Prostate gland (tissue), 2 donors: Measurements from ENCODE around the gene MDK. TPM values are rescaled to one million over a fixed set of nuclear protein-coding genes. Genes with fewer than 3 reads are reported as not detected.
A peak's percentile ranks its signal among the peaks of the same experiment; 100 is the strongest.

Experiments
- DNase-seq: peaks from one replicate; pipeline ENCODE4 v3.0.0-alpha.2; 2019; ENCODE audit warnings: low spot score
- H3K27ac ChIP-seq, 2 donors: fragments of 200-600 bp; sonication (generic); 2 replicates each; pipeline ENCODE4 v1.5.1; 2017 to 2019
- H3K27me3 ChIP-seq: fragments of 200-600 bp; sonication (generic); replicated peaks from 2 replicates; pipeline ENCODE4 v1.5.1; 2019; ENCODE audit not compliant: insufficient read depth
- H3K36me3 ChIP-seq, 2 donors: fragments of 200-600 bp; sonication (generic); 1 replicate in 1 of 2; 2 replicates in 1 of 2; pipeline versions ENCODE4 v1.5.1 to v1.8.1; 2017 to 2019
- H3K4me1 ChIP-seq: fragments of 200-600 bp; sonication (generic); replicated peaks from 2 replicates; pipeline ENCODE4 v1.5.1; 2019
- H3K4me3 ChIP-seq, 2 donors: fragments of 200-600 bp; sonication (generic); 2 replicates each; pipeline ENCODE4 v1.5.1; 2017 to 2019
- H3K9me3 ChIP-seq: fragments of 200-600 bp; sonication (generic); 2 replicates; pipeline ENCODE4 v1.5.1; 2017
- POLR2A ChIP-seq: fragments of 450-650 bp; IDR thresholded peaks from one replicate; pipeline ENCODE4 v1.6.1; 2016; ENCODE audit warnings: antibody characterized with exemption, mild to moderate bottlenecking
- POLR2AphosphoS5 ChIP-seq: sonication (generic); formaldehyde crosslinking; IDR thresholded peaks from one replicate; pipeline ENCODE4 v1.6.1; 2017; ENCODE audit warnings: antibody characterized with exemption
- WGBS: methylation state at CpG from one replicate; pipeline ENCODE4 v1.1.5; 2018; 5-methylcytosine and 5-hydroxymethylcytosine counted together
- intact Hi-C: fragments of 100-400 bp; cut with DNase I; formaldehyde crosslinking; loops from one replicate; pipeline ENCODE4 v1.14.2; 2022
- total RNA-seq, 2 donors: library from RNA; depleted of rRNA; stranded (reverse); fragments of >200 nt; gene quantifications; one replicate each; pipeline ENCODE4 v1.1.0, GENCODE V29; 2016
- TF ChIP-seq, protein P1 (sequence below), 4 experiments: fragments of 200-600 bp in 2 of 4; fragments of 450-650 bp in 2 of 4; sonication (generic) in 2 of 4; IDR thresholded peaks; 1 replicate in 3 of 4; 2 replicates in 1 of 4; pipeline ENCODE4 v1.5.1; 2016 to 2019; ENCODE audit warnings: antibody characterized with exemption in 4 of 4, mild to moderate bottlenecking in 2 of 4, moderate library complexity in 2 of 4

MDK gene
- total RNA-seq, 2 donors from 2014 or later: 71.6 to 164 TPM

DNA sequence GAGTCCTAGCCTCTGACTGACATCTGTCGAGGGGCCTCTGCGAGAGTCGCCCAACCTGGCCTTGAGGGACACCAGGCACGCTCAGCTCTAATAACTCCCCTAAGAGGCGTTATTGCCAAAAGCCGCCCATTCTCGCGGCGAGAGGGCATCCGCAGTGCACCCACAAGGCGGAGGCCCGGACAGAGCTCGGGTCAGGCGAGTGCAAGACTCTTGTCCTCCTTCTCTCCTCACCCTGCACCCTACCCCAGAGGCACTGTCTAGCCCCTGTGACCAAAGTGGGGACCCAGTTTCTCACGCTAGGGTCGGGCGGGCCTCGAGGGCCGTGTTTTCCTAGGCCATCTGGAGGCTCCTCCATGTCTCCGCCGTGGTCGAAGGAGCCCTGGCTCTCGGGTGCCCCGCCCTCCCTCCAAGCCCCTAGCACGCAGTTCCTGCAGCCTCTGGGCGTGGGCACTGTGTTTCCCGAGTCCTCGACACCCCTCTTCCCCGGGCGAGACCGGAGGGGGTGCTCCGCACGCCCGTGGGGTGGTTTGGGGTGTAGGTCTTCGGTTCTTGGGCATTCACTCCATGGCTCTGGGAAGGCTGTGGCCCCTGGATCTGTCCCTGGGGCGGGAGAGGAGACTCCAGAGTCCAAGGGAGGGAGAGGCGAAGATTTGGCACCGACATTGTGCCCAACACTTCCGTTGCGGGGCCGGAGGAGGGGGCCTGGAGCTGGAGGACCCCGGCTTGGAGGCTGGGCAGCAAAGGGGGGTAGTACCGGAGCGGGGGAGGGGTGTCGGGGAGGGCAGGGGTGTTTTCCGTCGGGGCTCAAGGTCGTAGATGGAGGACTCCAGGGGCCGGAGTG is 9.1 kb downstream of the MDK start:
- Histone ChIP-seq H3K9me3 (no peaks in the 10 kb centered on the region), H3K36me3 (no peaks in the 10 kb centered on the region), H3K4me1 (peaks cover 9% of the 10 kb centered on the region), H3K4me3 (peak overlapping the region in 1 of 2 donors; percentile 47), H3K27me3 (peaks cover 6% of the 10 kb centered on the region), H3K27ac (no peak overlapping the region)
- WGBS: 14% methylated on average over 47 of the region's 49 CpGs
- no peak for DNase-seq
- no peak for TF ChIP-seq POLR2A
- intact Hi-C loops: loop anchor here (5.0 kb wide), 1 partner anchor 147 kb away; no protein-coding TSS in a partner anchor

DNA sequence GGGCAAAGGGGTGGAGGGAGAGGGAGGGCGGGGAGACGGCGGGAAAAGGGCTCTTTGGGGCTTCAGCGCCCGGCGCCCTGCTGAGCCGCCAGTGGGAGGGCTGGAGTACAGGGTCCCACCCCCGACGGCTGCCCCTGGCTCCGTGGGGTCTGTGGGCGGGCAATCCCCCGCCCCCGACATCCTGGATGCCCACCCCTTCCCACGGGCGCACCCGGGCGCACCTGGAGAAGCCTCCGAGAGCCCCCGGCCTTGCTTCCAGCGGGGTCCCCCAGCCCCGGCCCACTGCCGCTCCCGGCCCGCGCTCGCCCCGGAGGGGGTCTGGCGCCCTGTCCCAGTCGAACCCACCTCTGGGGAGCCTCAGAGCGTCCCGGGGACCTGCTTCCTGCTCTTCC is 9.7 kb downstream of the MDK start:
- H3K27me3 ChIP-seq: peaks cover 6% of the 10 kb centered on the region
- no peaks in the 10 kb centered on the region for H3K36me3 ChIP-seq
- no peak for TF ChIP-seq POLR2A
- no peak for TF ChIP-seq POLR2AphosphoS5
- TF ChIP-seq, protein P1, sequence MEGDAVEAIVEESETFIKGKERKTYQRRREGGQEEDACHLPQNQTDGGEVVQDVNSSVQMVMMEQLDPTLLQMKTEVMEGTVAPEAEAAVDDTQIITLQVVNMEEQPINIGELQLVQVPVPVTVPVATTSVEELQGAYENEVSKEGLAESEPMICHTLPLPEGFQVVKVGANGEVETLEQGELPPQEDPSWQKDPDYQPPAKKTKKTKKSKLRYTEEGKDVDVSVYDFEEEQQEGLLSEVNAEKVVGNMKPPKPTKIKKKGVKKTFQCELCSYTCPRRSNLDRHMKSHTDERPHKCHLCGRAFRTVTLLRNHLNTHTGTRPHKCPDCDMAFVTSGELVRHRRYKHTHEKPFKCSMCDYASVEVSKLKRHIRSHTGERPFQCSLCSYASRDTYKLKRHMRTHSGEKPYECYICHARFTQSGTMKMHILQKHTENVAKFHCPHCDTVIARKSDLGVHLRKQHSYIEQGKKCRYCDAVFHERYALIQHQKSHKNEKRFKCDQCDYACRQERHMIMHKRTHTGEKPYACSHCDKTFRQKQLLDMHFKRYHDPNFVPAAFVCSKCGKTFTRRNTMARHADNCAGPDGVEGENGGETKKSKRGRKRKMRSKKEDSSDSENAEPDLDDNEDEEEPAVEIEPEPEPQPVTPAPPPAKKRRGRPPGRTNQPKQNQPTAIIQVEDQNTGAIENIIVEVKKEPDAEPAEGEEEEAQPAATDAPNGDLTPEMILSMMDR (IDR thresholded peaks at IDR 0.05): no peak
- intact Hi-C loops: loop anchor here (5.0 kb wide), 1 partner anchor 146 kb away; no protein-coding TSS in a partner anchor
- H3K4me1 ChIP-seq: peaks cover 9% of the 10 kb centered on the region
- H3K27ac ChIP-seq: no peak overlapping the region
- no peaks in the 10 kb centered on the region for H3K9me3 ChIP-seq
- WGBS: 3% methylated on average over 28 of the region's 31 CpGs
- no peak for DNase-seq
- peak overlapping the region; percentile 21 to 47 for H3K4me3 ChIP-seq

DNA sequence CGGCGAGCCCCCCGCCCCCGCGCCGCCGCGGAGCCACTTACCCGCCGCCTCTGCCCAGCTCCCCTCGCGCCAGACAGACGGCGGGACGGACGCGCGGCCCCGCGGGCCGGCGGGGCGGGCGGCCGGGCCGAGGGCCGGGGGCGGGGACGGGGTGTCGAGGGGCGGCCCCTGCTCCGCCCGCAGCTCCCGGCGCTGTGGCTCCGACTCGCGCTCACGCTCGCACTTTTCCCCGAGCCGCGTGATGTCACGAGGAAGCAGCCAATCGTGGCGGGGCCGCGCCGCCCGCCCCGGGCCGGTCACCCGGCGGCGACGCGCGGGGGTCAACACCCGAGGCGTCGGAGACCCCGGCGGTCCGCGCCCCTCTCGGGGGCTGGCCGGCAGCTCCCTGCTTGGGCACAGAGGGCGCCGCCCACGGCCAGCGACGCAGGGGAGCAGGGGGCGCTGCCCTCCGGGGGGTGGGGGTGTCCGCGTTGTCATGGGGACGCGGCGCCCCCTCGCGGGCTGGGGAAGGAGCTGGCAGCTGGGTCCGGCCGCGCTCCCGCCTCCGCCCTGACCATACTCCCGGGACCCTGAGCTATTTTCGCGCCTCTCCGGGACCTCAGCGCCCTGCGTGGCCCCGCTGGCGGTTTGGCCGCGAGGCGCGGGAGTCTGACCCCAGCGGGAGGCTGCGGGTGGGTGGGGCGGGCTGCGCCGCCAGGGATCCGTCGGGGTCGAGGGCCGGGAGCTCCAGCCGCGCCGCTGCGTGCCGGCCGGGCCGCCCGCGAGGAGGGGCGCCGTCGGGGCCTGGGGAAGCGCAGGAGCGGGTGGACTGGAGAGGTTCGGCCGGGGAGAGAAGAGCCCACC is 10.3 kb downstream of the MDK start, which contains the start of gene CHRM4:
CHRM4 (minus strand) TSS at position 199 of the 843 bp plus-strand sequence. CDS start 5,219 bp downstream, outside the sequence.
- no peak for TF ChIP-seq POLR2A
- TF ChIP-seq, protein P1 (IDR thresholded peaks at IDR 0.05): peak in 2 of 4 experiments; percentile 14 to 29
- intact Hi-C loops: loop anchor here (5.0 kb wide), 1 partner anchor 146 kb away; no protein-coding TSS in a partner anchor
- Histone ChIP-seq H3K27me3 (peaks cover 6% of the 10 kb centered on the region), H3K9me3 (no peaks in the 10 kb centered on the region), H3K4me3 (peak within 1 kb of the TSS; percentile 21 to 47), H3K4me1 (peaks cover 9% of the 10 kb centered on the region), H3K27ac (no peak within 1 kb of the TSS), H3K36me3 (no peaks in the 10 kb centered on the region)
- 2% methylated on average over 53 of the region's 123 CpGs for WGBS
- DNase-seq: no peak

DNA sequence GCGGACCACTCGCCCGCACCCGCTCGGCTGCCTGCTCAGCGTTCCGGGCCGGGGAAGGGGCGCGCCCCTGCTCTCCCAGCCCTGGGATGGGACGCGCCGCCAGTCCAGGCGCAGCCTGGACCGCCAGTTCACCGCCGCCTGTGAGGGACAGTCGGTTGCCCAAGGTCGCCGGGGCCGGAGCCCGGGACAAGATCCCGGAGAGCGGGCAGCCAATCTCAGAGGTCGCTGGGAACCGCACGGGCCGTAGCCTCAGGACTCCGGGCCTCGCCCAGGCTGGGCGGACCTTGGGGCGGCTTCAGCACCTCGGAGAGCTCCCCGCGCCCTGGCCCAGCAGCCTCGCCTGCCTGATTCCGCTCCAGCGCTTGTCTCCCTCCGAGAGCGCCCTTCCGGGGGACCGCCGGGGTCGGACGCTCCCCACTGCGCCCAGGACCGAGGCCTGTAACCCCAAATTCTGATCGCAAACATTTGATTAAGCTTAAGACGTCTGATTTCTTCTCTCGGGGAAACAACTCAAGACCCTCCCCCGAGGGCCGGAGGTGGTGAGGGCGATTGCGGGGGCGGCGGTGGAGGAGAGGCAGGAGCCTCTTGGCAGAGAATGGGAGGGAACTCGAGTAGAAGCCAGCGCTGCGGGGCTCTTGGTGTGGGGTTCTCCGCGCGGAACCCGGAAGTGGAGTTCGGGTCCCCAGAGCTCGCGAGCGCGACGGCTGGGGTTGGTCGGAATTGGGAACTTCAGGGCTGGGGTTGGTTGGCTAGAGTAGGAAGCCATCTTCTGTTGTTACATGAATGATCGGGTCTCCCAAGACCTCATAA is 11.2 kb downstream of the MDK start:
- Histone ChIP-seq H3K4me3 (peak overlapping the region; percentile 21 to 47), H3K27me3 (peaks cover 6% of the 10 kb centered on the region), H3K4me1 (peaks cover 9% of the 10 kb centered on the region), H3K36me3 (peaks cover 0 to 5% of the 10 kb centered on the region in 2 donors), H3K27ac (no peak overlapping the region), H3K9me3 (no peaks in the 10 kb centered on the region)
- intact Hi-C loops: loop anchor here (5.0 kb wide), 1 partner anchor 145 kb away; no protein-coding TSS in a partner anchor
- 1% methylated on average over 67 of the region's 71 CpGs for WGBS
- peak; percentile 78 for DNase-seq
- TF ChIP-seq POLR2AphosphoS5: peak; percentile 25
- no peak for TF ChIP-seq POLR2A
- TF ChIP-seq, protein P1 (IDR thresholded peaks at IDR 0.05): peak in 1 of 4 experiments; percentile 13
